Spleen (tissue), 7 donors: ENCODE measurements around the gene ANO4.

Source experiments
- POLR2AphosphoS5 ChIP-seq, 3 donors: sonication (generic); formaldehyde crosslinking; IDR thresholded peaks; one replicate each; pipeline ENCODE4 v1.5.1; 2017; ENCODE audit warnings: antibody characterized with exemption in 3 of 3
- TF ChIP-seq, protein P1 (sequence below), 11 experiments: fragments of 200-600 bp in 7 of 11; fragments of 450-650 bp in 4 of 11; sonication (generic) in 4 of 11; IDR thresholded peaks in 8 of 11; conservative IDR thresholded peaks in 3 of 11; 1 replicate in 7 of 11; 2 replicates in 4 of 11; pipeline versions ENCODE4 v1.4.0 to v1.8.0; 2016 to 2021; ENCODE audit warnings: antibody characterized with exemption in 11 of 11, inconsistent platforms in 4 of 11, mild to moderate bottlenecking in 1 of 11
- donor health status: DM: no; HTN: no; CAD: no; lungs with moderate emphysema.
- donor health status: DM: no; HTN: no; CAD: no.
- donor health status: DM: no; HTN: no; CAD: no.

GRCh38 chr12:101027200-101027599, 232.6 kb downstream of the ANO4 start:
- TF ChIP-seq, protein P1, sequence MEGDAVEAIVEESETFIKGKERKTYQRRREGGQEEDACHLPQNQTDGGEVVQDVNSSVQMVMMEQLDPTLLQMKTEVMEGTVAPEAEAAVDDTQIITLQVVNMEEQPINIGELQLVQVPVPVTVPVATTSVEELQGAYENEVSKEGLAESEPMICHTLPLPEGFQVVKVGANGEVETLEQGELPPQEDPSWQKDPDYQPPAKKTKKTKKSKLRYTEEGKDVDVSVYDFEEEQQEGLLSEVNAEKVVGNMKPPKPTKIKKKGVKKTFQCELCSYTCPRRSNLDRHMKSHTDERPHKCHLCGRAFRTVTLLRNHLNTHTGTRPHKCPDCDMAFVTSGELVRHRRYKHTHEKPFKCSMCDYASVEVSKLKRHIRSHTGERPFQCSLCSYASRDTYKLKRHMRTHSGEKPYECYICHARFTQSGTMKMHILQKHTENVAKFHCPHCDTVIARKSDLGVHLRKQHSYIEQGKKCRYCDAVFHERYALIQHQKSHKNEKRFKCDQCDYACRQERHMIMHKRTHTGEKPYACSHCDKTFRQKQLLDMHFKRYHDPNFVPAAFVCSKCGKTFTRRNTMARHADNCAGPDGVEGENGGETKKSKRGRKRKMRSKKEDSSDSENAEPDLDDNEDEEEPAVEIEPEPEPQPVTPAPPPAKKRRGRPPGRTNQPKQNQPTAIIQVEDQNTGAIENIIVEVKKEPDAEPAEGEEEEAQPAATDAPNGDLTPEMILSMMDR (IDR thresholded peaks at IDR 0.05 in 8 of 11, conservative IDR thresholded peaks at IDR 0.05 in 3 of 11), result no peak
- no peak for TF ChIP-seq POLR2AphosphoS5 (IDR thresholded peaks at IDR 0.05)
